AG09309 (cell line): ENCODE measurements around the gene OGT.
"Not testable (repeated sequence)": the region's sequence is repeated elsewhere in the genome, so short reads cannot be mapped to it uniquely, and the experiment has no call there.

Experiments
- DNase-seq: peaks from one replicate; pipeline ENCODE4 v3.0.0-alpha.2; 2010; ENCODE audit warnings: low read depth
- H3K4me3 ChIP-seq: 2 replicates; pipeline ENCODE4 v1.5.1; 2011; ENCODE audit warnings: mild to moderate bottlenecking, low read depth, low read length, moderate library complexity; ENCODE audit not compliant: control insufficient read depth
- TF ChIP-seq, protein P1 (sequence below): IDR thresholded peaks from 2 replicates; pipeline ENCODE4 v1.5.1; 2011; ENCODE audit warnings: mild to moderate bottlenecking, low read depth, low read length, inconsistent platforms; ENCODE audit not compliant: insufficient read depth, control insufficient read depth; ENCODE audit errors: missing control alignments

OGT gene

DNA sequence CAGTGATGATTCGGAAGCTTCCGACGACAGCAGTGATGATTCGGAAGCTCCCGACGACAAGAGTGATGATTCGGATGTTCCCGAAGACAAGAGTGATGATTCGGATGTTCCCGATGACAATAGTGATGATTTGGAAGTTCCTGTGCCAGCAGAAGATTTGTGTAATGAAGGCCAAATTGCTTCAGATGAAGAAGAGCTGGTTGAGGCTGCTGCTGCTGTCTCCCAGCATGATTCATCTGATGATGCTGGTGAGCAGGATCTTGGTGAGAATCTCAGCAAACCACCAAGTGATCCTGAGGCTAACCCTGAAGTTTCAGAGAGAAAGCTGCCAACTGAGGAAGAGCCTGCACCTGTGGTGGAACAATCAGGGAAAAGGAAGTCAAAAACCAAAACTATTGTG lies 71.2 kb downstream of the OGT start:
- peak; percentile 13 for DNase-seq
- no peak overlapping the region for H3K4me3 ChIP-seq
- TF ChIP-seq, protein P1, sequence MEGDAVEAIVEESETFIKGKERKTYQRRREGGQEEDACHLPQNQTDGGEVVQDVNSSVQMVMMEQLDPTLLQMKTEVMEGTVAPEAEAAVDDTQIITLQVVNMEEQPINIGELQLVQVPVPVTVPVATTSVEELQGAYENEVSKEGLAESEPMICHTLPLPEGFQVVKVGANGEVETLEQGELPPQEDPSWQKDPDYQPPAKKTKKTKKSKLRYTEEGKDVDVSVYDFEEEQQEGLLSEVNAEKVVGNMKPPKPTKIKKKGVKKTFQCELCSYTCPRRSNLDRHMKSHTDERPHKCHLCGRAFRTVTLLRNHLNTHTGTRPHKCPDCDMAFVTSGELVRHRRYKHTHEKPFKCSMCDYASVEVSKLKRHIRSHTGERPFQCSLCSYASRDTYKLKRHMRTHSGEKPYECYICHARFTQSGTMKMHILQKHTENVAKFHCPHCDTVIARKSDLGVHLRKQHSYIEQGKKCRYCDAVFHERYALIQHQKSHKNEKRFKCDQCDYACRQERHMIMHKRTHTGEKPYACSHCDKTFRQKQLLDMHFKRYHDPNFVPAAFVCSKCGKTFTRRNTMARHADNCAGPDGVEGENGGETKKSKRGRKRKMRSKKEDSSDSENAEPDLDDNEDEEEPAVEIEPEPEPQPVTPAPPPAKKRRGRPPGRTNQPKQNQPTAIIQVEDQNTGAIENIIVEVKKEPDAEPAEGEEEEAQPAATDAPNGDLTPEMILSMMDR: no peak

DNA sequence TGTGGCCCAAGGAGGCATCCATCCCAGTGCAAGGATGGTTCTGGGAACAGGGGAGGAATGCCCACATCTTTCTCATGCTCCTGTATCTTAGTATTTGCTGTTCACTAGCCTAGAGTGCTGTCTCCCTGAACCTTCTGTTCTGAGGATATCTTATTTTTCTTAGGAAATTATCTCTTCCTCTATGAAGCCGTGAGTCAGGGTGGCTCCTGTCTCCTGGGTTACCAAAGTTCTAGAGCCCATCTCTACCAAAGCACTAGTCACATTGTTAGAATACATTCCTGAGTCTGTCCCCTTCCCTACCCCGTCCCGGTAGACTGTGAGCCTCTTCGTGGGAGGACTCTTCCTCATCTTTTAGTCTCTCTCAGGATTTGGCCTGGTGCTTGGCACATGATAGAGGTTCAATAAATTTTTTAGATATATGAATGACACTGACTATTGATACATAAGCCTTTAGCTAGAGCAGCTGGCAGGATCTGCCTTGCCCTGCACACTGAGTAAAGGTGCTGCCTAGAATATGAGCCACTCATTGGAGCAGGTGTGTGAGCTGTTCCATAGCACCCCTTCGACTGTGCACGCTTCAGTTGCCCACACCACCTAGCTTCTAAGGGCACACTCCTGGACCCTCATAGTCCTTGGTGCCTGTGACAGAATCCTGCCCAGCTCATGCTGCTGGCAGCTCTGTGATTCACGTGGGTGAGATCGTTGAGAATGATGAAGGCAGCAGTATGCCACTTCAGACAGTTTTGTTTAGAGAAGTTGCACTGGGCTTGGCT lies 72.1 kb downstream of the OGT start:
- H3K4me3 ChIP-seq: no peak overlapping the region
- no peak for DNase-seq
- TF ChIP-seq, protein P1: no peak

DNA sequence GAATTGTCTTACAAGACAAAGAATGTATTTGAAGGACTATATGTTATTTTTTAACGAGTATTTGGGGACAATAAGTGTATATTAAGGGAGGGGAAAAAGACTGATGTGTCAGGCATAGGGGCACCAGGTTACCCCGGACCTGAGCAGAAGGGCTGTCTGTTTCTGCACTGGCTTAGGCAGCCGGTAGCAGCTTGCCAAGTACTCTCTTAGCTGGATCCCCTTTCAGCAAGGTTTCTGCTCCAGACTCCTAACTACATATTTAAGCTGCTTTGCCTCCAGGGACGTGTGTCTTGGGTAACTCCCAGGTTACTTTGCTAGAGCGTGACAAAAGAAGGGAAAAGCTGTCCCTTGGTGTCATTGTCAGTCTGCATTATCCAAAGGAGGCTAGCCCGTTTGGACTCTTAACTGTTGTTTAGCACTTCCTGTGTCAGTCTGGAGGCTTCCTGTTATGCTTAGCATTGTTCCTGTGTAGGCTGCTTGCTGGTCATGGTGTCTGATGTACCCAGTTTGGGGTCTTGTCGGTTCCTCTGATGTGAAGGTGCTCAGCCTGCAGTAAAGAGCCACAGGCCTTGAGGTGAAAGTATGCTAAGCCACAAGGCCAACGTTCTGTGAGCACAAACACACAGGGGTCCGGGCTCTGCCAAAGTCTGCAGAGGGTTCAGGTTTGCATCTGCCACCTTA lies 73.8 kb downstream of the OGT start:
- TF ChIP-seq, protein P1: no peak
- DNase-seq: no peak
- no peak overlapping the region for H3K4me3 ChIP-seq

DNA sequence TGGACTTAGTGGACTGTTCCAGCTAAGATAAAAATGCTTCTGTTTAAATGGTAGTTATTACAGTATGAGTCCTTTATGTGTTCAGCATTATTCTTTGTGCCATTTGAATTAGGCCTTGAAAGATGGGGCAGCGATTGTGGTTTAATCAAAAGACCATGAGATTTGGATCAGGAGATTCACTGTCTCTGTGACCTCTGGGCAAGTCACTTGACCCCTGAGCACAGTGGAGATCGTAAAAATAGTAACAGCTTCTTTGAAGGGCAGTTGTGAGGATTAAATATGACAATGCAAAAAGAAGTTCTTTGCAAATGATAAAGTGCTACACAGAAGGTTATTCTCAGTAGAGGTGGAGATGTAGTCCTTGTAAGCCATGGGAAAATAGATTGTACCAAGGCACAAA lies 74.6 kb downstream of the OGT start:
- DNase-seq: no peak
- TF ChIP-seq, protein P1: no peak
- no peak overlapping the region for H3K4me3 ChIP-seq

DNA sequence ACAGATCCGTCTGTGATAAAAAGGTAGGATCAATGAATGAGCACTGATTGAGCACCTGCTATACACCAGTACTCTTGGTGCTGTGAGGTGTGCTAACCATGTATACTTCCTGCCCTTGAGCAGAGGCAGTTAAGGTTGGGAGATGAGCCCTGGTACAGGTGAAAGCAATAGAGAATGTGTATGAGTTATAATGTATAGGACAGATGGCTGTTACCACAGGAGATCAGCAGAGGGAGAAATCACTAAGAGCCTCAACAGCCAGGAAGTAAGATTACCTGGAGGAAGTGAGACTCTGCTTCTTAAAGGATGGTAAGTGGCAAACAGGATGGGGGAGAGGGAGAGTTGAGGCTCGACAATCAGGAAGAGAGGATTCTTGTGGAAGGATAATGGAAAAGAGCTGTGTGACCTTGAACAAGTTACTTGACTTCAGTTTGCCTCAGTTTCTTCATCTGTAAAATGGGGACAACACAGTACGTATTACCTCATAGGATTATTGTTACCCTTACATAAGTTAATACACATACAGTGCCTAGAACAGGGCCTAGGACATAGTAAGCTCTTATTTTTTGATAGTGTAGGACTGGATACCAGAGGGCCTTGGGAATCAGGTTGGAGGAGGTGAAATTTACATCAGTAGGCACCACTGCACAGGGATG lies 76.3 kb downstream of the OGT start:
- TF ChIP-seq, protein P1: no peak
- no peak for DNase-seq
- H3K4me3 ChIP-seq: no peak overlapping the region

DNA sequence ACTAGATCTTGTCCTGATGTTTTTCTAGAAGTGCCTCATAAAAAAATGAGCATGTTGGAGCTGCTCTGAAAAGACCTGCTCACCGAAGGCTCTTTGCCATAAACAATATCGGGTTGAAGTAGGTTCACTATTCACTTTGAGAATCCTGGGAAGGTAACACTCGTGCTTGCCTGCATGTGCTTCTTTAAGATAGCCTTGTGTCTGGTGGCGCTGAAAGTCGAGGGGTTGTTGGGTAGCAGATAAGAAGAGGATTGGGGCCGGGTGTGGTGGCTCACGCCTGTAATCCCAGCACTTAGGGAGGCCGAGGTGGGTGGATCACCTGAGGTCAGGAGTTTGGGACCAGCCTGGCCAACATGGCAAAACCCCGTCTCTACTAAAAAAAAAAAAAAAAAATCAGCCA lies 78.8 kb downstream of the OGT start:
- not testable (repeated sequence) for H3K4me3 ChIP-seq, DNase-seq

DNA sequence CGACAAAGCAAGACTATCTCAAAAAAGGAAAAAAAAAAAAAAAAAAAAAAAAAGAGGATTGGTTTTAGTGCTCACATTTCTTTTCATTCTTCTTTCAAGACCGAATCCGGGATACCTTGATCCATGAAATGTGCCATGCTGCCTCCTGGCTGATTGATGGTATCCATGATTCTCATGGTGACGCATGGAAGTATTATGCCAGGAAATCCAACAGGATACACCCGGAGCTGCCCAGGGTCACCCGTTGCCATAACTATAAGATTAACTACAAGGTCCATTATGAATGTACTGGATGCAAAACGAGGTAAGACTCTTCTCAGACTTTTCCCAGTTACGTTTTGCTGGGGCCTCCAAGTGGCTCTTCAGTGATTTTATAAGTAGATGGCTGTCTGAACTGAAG lies 79.4 kb downstream of the OGT start:
- TF ChIP-seq, protein P1: no peak
- no peak overlapping the region for H3K4me3 ChIP-seq

More for the DNA sequence above, 79.4 kb downstream of the OGT start:
- no peak for DNase-seq
